Osteocyte (in vitro differentiated cells): ENCODE results near the gene SAAL1. TPM values are rescaled to one million over a fixed set of nuclear protein-coding genes. Genes with fewer than 3 reads are reported as not detected.

Experiments used
- DNase-seq: peaks from one replicate; pipeline ENCODE4 v3.0.0; 2021; ENCODE audit warnings: mixed read lengths; ENCODE audit not compliant: unreplicated experiment; ENCODE audit errors: extremely low spot score
- H3K27ac Mint-ChIP-seq: one replicate; pipeline ENCODE4 v1.8.0; 2021; ENCODE audit warnings: mild to moderate bottlenecking, mixed read lengths; ENCODE audit not compliant: unreplicated experiment
- H3K27me3 Mint-ChIP-seq: one replicate; pipeline ENCODE4 v1.8.0; 2021; ENCODE audit warnings: mixed read lengths; ENCODE audit not compliant: unreplicated experiment
- H3K36me3 Mint-ChIP-seq: one replicate; pipeline ENCODE4 v1.8.0; 2021; ENCODE audit warnings: mixed read lengths; ENCODE audit not compliant: unreplicated experiment
- H3K4me1 Mint-ChIP-seq: one replicate; pipeline ENCODE4 v1.8.0; 2021; ENCODE audit warnings: mixed read lengths; ENCODE audit not compliant: unreplicated experiment
- H3K4me3 Mint-ChIP-seq: one replicate; pipeline ENCODE4 v1.8.0; 2021; ENCODE audit warnings: mild to moderate bottlenecking, moderate library complexity, mixed read lengths; ENCODE audit not compliant: unreplicated experiment
- H3K9me3 Mint-ChIP-seq: one replicate; pipeline ENCODE4 v1.8.0; 2021; ENCODE audit warnings: mixed read lengths; ENCODE audit not compliant: unreplicated experiment
- long read RNA-seq: library from polyadenylated mRNA; unstranded; transcript quantifications from one replicate; pipeline ENCODE4 v2.0.0, GENCODE V29; 2021
- total RNA-seq: library from RNA; stranded (reverse); gene quantifications from 2 replicates; pipeline ENCODE4 v1.2.1, GENCODE V29; 2021
- TF ChIP-seq, protein P1 (sequence below): fragments of 200-600 bp; sonication (generic); IDR thresholded peaks from 2 replicates; pipeline ENCODE4 v1.5.0; 2021; ENCODE audit warnings: antibody characterized with exemption, mild to moderate bottlenecking, moderate library complexity

Gene SAAL1
- 14.9 and 17.6 TPM in 2 replicates for total RNA-seq
- long read RNA-seq, transcript SAAL1-202 (12 exons, 1,582 nt) = major isoform, 64 of 94 reads
- long read RNA-seq, transcript SAAL1-201 (12 exons, 1,518 nt) = minor isoform, 16 of 94 reads
- long read RNA-seq, partial matches to known transcripts = 1 of 94 reads
- long read RNA-seq, other reads (novel, unspliced or antisense) = 12 of 94 reads

GRCh38 chr11:18105802-18106574 lies at the start of gene SAAL1:
TSS of gene SAAL1 (minus strand) at chr11:18106082. CDS start at chr11:18106041, 41 bp downstream.
- no peaks in the 10 kb centered on the region for H3K9me3 Mint-ChIP-seq
- peaks cover 13% of the 10 kb centered on the region for H3K4me1 Mint-ChIP-seq
- peak within 1 kb of the TSS; percentile 88 for H3K4me3 Mint-ChIP-seq
- H3K36me3 Mint-ChIP-seq = peaks cover 12% of the 10 kb centered on the region
- DNase-seq = peak; percentile 94
- peaks cover 5% of the 10 kb centered on the region for H3K27me3 Mint-ChIP-seq
- TF ChIP-seq, protein P1, sequence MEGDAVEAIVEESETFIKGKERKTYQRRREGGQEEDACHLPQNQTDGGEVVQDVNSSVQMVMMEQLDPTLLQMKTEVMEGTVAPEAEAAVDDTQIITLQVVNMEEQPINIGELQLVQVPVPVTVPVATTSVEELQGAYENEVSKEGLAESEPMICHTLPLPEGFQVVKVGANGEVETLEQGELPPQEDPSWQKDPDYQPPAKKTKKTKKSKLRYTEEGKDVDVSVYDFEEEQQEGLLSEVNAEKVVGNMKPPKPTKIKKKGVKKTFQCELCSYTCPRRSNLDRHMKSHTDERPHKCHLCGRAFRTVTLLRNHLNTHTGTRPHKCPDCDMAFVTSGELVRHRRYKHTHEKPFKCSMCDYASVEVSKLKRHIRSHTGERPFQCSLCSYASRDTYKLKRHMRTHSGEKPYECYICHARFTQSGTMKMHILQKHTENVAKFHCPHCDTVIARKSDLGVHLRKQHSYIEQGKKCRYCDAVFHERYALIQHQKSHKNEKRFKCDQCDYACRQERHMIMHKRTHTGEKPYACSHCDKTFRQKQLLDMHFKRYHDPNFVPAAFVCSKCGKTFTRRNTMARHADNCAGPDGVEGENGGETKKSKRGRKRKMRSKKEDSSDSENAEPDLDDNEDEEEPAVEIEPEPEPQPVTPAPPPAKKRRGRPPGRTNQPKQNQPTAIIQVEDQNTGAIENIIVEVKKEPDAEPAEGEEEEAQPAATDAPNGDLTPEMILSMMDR = peak; percentile 84
- peak within 1 kb of the TSS; percentile 65 for H3K27ac Mint-ChIP-seq

DNA sequence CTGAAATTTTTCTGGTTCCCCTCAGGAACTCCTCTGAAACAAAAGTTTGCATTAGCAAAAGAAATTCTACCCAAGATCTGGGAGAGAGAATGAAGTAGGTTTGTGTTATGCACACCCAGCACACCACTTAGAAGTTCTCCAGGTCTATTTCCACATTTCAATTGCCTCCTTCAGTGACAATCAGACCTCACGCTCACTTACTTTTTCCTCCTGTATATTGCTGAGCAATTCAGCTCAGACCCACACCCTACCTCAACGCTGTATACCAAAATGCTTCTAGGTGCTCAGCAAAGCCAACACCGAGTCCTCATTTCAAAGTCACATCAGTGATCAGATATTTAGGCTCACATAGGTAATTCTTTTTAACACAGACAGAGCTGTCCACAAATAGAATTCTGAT lies 45.7 kb upstream of the SAAL1 start:
- no peaks in the 10 kb centered on the region for H3K4me1 Mint-ChIP-seq

DNA sequence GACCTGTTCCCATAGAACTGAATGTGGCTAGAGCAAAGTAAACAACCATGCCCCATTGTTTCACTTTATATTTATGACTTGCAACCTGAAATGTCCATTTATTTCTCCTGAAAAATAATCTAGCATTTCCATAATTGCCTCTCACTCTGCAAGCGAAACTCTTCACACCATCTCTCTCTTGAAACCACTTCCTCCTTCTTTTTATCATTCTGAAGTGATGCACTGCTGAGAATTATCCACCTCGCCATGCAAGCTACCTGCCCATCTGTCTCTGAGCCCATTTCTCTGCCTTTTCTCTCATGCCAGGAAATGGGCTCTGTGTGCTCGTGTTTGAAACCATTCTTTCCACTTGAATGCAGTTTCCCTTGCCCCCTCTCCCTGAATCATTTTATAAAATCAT lies 40.0 kb upstream of the SAAL1 start:
- H3K4me3 Mint-ChIP-seq = no peak overlapping the region
- DNase-seq = no peak
- H3K27ac Mint-ChIP-seq = no peak overlapping the region
- TF ChIP-seq, protein P1 = no peak
- no peaks in the 10 kb centered on the region for H3K4me1 Mint-ChIP-seq
- H3K27me3 Mint-ChIP-seq = peaks cover 25% of the 10 kb centered on the region
- H3K36me3 Mint-ChIP-seq = no peaks in the 10 kb centered on the region
- no peaks in the 10 kb centered on the region for H3K9me3 Mint-ChIP-seq

More for the DNA sequence above, 45.7 kb upstream of the SAAL1 start:
- TF ChIP-seq, protein P1 = no peak
- H3K27ac Mint-ChIP-seq = no peak overlapping the region
- H3K36me3 Mint-ChIP-seq = no peaks in the 10 kb centered on the region
- DNase-seq = no peak
- peaks cover 18% of the 10 kb centered on the region for H3K27me3 Mint-ChIP-seq
- no peaks in the 10 kb centered on the region for H3K9me3 Mint-ChIP-seq
- H3K4me3 Mint-ChIP-seq = no peak overlapping the region

GRCh38 chr11:18145025-18145424 lies 39.1 kb upstream of the SAAL1 start:
- Mint-ChIP-seq H3K4me1 (no peaks in the 10 kb centered on the region), H3K36me3 (no peaks in the 10 kb centered on the region), H3K27ac (no peak overlapping the region), H3K4me3 (no peak overlapping the region), H3K9me3 (no peaks in the 10 kb centered on the region), H3K27me3 (peaks cover 22% of the 10 kb centered on the region)
- DNase-seq = no peak
- TF ChIP-seq, protein P1 = peak; percentile 42

DNA sequence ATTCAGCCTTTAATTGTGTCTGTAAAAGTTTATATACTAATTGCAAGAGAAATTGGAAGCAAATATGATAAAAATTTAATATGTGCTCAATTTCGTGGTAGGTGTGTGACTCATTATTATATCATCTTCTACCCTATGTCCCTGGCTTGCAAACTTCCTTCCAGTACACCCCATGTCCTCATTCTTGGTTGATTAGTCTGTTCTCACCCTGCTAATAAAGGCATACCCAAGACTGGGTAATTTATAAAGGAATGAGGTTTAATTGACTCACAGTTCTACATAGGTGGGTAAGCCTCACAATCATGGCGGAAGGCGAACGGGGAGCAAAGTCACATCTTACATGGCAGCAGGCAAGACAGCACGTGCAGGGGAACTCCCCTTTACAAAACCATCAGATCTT lies 38.4 kb upstream of the SAAL1 start:
- H3K36me3 Mint-ChIP-seq = no peaks in the 10 kb centered on the region
- no peaks in the 10 kb centered on the region for H3K4me1 Mint-ChIP-seq
- DNase-seq = no peak
- TF ChIP-seq, protein P1 = no peak
- no peak overlapping the region for H3K4me3 Mint-ChIP-seq
- H3K27ac Mint-ChIP-seq = no peak overlapping the region
- no peaks in the 10 kb centered on the region for H3K9me3 Mint-ChIP-seq
- H3K27me3 Mint-ChIP-seq = peaks cover 19% of the 10 kb centered on the region
